H9 (cell line): ENCODE results near the gene CALN1. TPM values are rescaled to one million over a fixed set of nuclear protein-coding genes. Genes with fewer than 3 reads are reported as not detected.

Experiments used
- DNase-seq: peaks from one replicate; pipeline ENCODE4 v3.0.0-alpha.2; 2017
- H2AFZ ChIP-seq: one replicate; pipeline ENCODE4 v1.6.1; 2013; ENCODE audit warnings: mild to moderate bottlenecking, low read length, control low read depth, moderate library complexity
- H2AK5ac ChIP-seq: 2 replicates; pipeline ENCODE4 v1.6.1; 2013; ENCODE audit warnings: low read length, control low read depth, mixed read lengths; ENCODE audit not compliant: insufficient read length
- H2BK120ac ChIP-seq: one replicate; pipeline ENCODE4 v1.6.1; 2013; ENCODE audit warnings: low read depth, mild to moderate bottlenecking, low read length, control low read depth, inconsistent platforms; ENCODE audit not compliant: poor library complexity, severe bottlenecking
- H2BK12ac ChIP-seq: 2 replicates; pipeline ENCODE4 v1.6.1; 2013; ENCODE audit warnings: low read length, control low read depth, mixed read lengths, low read depth; ENCODE audit not compliant: insufficient read length
- H2BK15ac ChIP-seq: 2 replicates; pipeline ENCODE4 v1.6.1; 2013; ENCODE audit warnings: low read depth, low read length, control low read depth
- H2BK20ac ChIP-seq: one replicate; pipeline ENCODE4 v1.6.1; 2013; ENCODE audit warnings: low read depth, mild to moderate bottlenecking, low read length, control low read depth, inconsistent platforms; ENCODE audit not compliant: poor library complexity, severe bottlenecking
- H2BK5ac ChIP-seq: 2 replicates; pipeline ENCODE4 v1.6.1; 2013; ENCODE audit warnings: low read length, control low read depth, mixed read lengths; ENCODE audit not compliant: insufficient read length
- H3K14ac ChIP-seq: 2 replicates; pipeline ENCODE4 v1.6.1; 2013; ENCODE audit warnings: low read length, control low read depth; ENCODE audit not compliant: insufficient read depth
- H3K18ac ChIP-seq: 2 replicates; pipeline ENCODE4 v1.6.1; 2013; ENCODE audit warnings: low read depth, mild to moderate bottlenecking, mixed read lengths, low read length, control low read depth; ENCODE audit not compliant: insufficient read length
- H3K23ac ChIP-seq: 2 replicates; pipeline ENCODE4 v1.6.1; 2013; ENCODE audit warnings: low read length, control low read depth, mixed read lengths, low read depth; ENCODE audit not compliant: insufficient read length
- H3K23me2 ChIP-seq: 2 replicates; pipeline ENCODE4 v1.6.1; 2013; ENCODE audit warnings: low read depth, mild to moderate bottlenecking, mixed read lengths, low read length, control low read depth; ENCODE audit not compliant: insufficient read length, poor library complexity, severe bottlenecking
- H3K27ac ChIP-seq: 2 replicates; pipeline ENCODE4 v1.5.1; 2013; ENCODE audit warnings: low read length, control low read depth, mixed read lengths, low read depth; ENCODE audit not compliant: insufficient read length
- H3K27me3 ChIP-seq: 2 replicates; pipeline ENCODE4 v1.6.1; 2013; ENCODE audit warnings: low read length, control low read depth, inconsistent platforms; ENCODE audit not compliant: insufficient read depth
- H3K4ac ChIP-seq: 2 replicates; pipeline ENCODE4 v1.6.1; 2013; ENCODE audit warnings: low read depth, mild to moderate bottlenecking, control low read depth, inconsistent platforms, low read length, moderate library complexity
- H3K4me1 ChIP-seq: 2 replicates; pipeline ENCODE4 v1.6.1; 2013; ENCODE audit warnings: low read length, control low read depth, inconsistent platforms; ENCODE audit not compliant: insufficient read depth
- H3K4me2 ChIP-seq: 2 replicates; pipeline ENCODE4 v1.6.1; 2013; ENCODE audit warnings: low read length, control low read depth, mixed read lengths; ENCODE audit not compliant: insufficient read length, insufficient read depth
- H3K56ac ChIP-seq: 2 replicates; pipeline ENCODE4 v1.6.1; 2013; ENCODE audit warnings: low read depth, mild to moderate bottlenecking, mixed read lengths, low read length, control low read depth; ENCODE audit not compliant: insufficient read length
- H3K79me1 ChIP-seq: 2 replicates; pipeline ENCODE4 v1.6.1; 2013; ENCODE audit warnings: low read depth, mild to moderate bottlenecking, moderate library complexity, low read length, control low read depth, inconsistent platforms; ENCODE audit not compliant: insufficient read depth, poor library complexity, severe bottlenecking
- H3K79me2 ChIP-seq: 2 replicates; pipeline ENCODE4 v1.6.1; 2013; ENCODE audit warnings: low read length, control low read depth, inconsistent platforms; ENCODE audit not compliant: insufficient read depth
- H3K9ac ChIP-seq: 2 replicates; pipeline ENCODE4 v1.6.1; 2013; ENCODE audit warnings: low read length, control low read depth, mixed read lengths; ENCODE audit not compliant: insufficient read length; ENCODE audit errors: extremely low read depth
- H3K9me3 ChIP-seq: one replicate; pipeline ENCODE4 v1.6.1; 2013; ENCODE audit warnings: low read depth, low read length, inconsistent platforms; ENCODE audit not compliant: control insufficient read depth
- H3T11ph ChIP-seq: one replicate; pipeline ENCODE4 v1.6.1; 2013; ENCODE audit warnings: mild to moderate bottlenecking, low read length, control low read depth, inconsistent platforms
- H4K20me1 ChIP-seq: one replicate; pipeline ENCODE4 v1.6.1; 2013; ENCODE audit not compliant: control insufficient read depth, insufficient read length, insufficient read depth
- H4K5ac ChIP-seq: 2 replicates; pipeline ENCODE4 v1.6.1; 2013; ENCODE audit warnings: low read depth, mild to moderate bottlenecking, mixed read lengths, low read length, control low read depth; ENCODE audit not compliant: insufficient read length
- H4K8ac ChIP-seq: replicated peaks from 2 replicates; pipeline ENCODE4 v1.6.1; 2013; ENCODE audit warnings: low read length, control low read depth, mixed read lengths, low read depth; ENCODE audit not compliant: insufficient read length
- H4K91ac ChIP-seq: 2 replicates; pipeline ENCODE4 v1.6.1; 2013; ENCODE audit warnings: low read depth, mild to moderate bottlenecking, moderate library complexity, mixed read lengths, low read length, control low read depth; ENCODE audit not compliant: insufficient read length
- H3K27ac Mint-ChIP-seq, 3 experiments: 2 replicates in 2 of 3; 3 replicates in 1 of 3; pipeline ENCODE4 v1.8.0; 2020 to 2021; ENCODE audit warnings: mixed read lengths in 3 of 3, mild to moderate bottlenecking in 1 of 3, moderate library complexity in 1 of 3
- H3K27me3 Mint-ChIP-seq: 2 replicates; pipeline ENCODE4 v1.8.0; 2021; ENCODE audit warnings: low read depth, mild to moderate bottlenecking, moderate library complexity, mixed read lengths
- H3K36me3 Mint-ChIP-seq, 3 experiments: 2 replicates in 2 of 3; 3 replicates in 1 of 3; pipeline ENCODE4 v1.8.0; 2020 to 2021; ENCODE audit warnings: low read depth in 3 of 3, mixed read lengths in 3 of 3; ENCODE audit not compliant: insufficient read depth in 1 of 3
- H3K4me1 Mint-ChIP-seq, 2 experiments: 2 replicates each; pipeline ENCODE4 v1.8.0; 2020; ENCODE audit warnings: mixed read lengths in 2 of 2
- H3K4me3 Mint-ChIP-seq, 2 experiments: 2 replicates in 1 of 2; 3 replicates in 1 of 2; pipeline ENCODE4 v1.8.0; 2020 to 2021; ENCODE audit warnings: mild to moderate bottlenecking in 2 of 2, mixed read lengths in 2 of 2, moderate library complexity in 1 of 2
- H3K9me3 Mint-ChIP-seq, 2 experiments: 2 replicates in 1 of 2; 3 replicates in 1 of 2; pipeline ENCODE4 v1.8.0; 2020; ENCODE audit warnings: mild to moderate bottlenecking in 2 of 2, mixed read lengths in 2 of 2, moderate library complexity in 1 of 2
- CTCF ChIP-seq: fragments of 200-600 bp; sonication (generic); conservative IDR thresholded peaks from 3 replicates; pipeline ENCODE4 v1.8.0; 2021; ENCODE audit warnings: antibody characterized with exemption, mild to moderate bottlenecking
- total RNA-seq: library from RNA; stranded (reverse); gene quantifications from 2 replicates; pipeline ENCODE4 v1.2.1, GENCODE V29; 2021

CALN1 gene
- total RNA-seq, 1 experiment from 2014 or later, result 2.8 TPM

- Mint-ChIP-seq H3K4me3 (no peak overlapping the region), H3K36me3 (peaks cover 0 to 8% (median 4%) of the 10 kb centered on the region in 3 experiments; a peak in 3 of 7 replicates)
Observed at GRCh38 chr7:72064916-72065315, 347.2 kb downstream of the CALN1 start.

More at GRCh38 chr7:72064916-72065315, 347.2 kb downstream of the CALN1 start:
- Histone ChIP-seq H3K9me3 (no peaks in the 10 kb centered on the region), H2BK5ac (no peak overlapping the region), H3K79me1 (no peaks in the 10 kb centered on the region), H2BK120ac (no peak overlapping the region), H3K27ac (no peak overlapping the region), H3K79me2 (no peaks in the 10 kb centered on the region), H3K27me3 (no peaks in the 10 kb centered on the region), H2AFZ (no peak overlapping the region), H3K9ac (no peak overlapping the region), H2BK15ac (no peak overlapping the region), H3T11ph (no peak overlapping the region), H3K23ac (no peak overlapping the region), H3K14ac (no peak overlapping the region), H3K23me2 (no peaks in the 10 kb centered on the region), H3K4ac (no peak overlapping the region), H4K5ac (no peak overlapping the region), H2AK5ac (no peak overlapping the region), H3K4me2 (no peak overlapping the region), H4K8ac (no peak overlapping the region), H3K4me1 (no peaks in the 10 kb centered on the region), H4K20me1 (no peaks in the 10 kb centered on the region), H3K18ac (no peak overlapping the region), H3K56ac (no peak overlapping the region), H2BK12ac (no peak overlapping the region), H2BK20ac (no peak overlapping the region), H4K91ac (no peak overlapping the region)
- no peak for TF ChIP-seq CTCF
- Mint-ChIP-seq H3K27me3 (no peaks in the 10 kb centered on the region), H3K9me3 (peaks cover 0 to 4% of the 10 kb centered on the region in 2 experiments; a peak in 2 of 5 replicates), H3K4me1 (peaks cover 9 to 15% of the 10 kb centered on the region in 2 experiments), H3K27ac (no peak overlapping the region)
- no peak for DNase-seq
